ENCODE results near the gene SUPT20H. TPM values are rescaled to one million over a fixed set of nuclear protein-coding genes. Genes with fewer than 3 reads are reported as not detected.

The SUPT20H gene
- polyA plus RNA-seq, 1 donor (not counting 4 experiments of a cell fraction or from before 2014, with no cell fraction given), result 65.4 TPM

- no peak overlapping the region for H3K4me3 ChIP-seq (ENCODE audit: control insufficient read depth in 2 of 3, extremely low read depth in 1 of 3, insufficient read depth in 2 of 3, low read depth in 1 of 3, low read length in 3 of 3)
- no peaks in the 10 kb centered on the region for H3K79me2 ChIP-seq (ENCODE audit: control insufficient read depth, insufficient read depth, low read length)
- dilution Hi-C loops (cut with MboI; ENCODE audit: extremely low pct_ligation_motif_present, low sequenced_read_pairs), result no loop called here
- H3K4me1 ChIP-seq (ENCODE audit: control insufficient read depth, extremely low read depth, insufficient read depth, low read length), result no peaks in the 10 kb centered on the region
- DNase-seq (ENCODE audit: low read depth, low spot score) (no peak), FAIRE-seq (no peak)
- no peak overlapping the region for H3K4me2 ChIP-seq (ENCODE audit: control insufficient read depth, extremely low read depth, insufficient read depth, low read depth, low read length)
- no peak overlapping the region for H3K9ac ChIP-seq (ENCODE audit: control insufficient read depth, extremely low read depth, insufficient read depth, low read length)
- no peaks in the 10 kb centered on the region for H3K9me3 ChIP-seq (ENCODE audit: control insufficient read depth, low read depth, low read length)
- H4K20me1 ChIP-seq (ENCODE audit: control insufficient read depth, extremely low read depth, insufficient read depth, low read length), result no peaks in the 10 kb centered on the region
- no peak overlapping the region for H2AFZ ChIP-seq (ENCODE audit: control insufficient read depth, low read length)
- peaks cover 9 to 11% of the 10 kb centered on the region in 2 experiments for H3K36me3 ChIP-seq (ENCODE audit: control insufficient read depth in 2 of 2, extremely low read depth in 1 of 2, insufficient read depth in 2 of 2, low read length in 2 of 2)
- no peaks in the 10 kb centered on the region for H3K27me3 ChIP-seq (ENCODE audit: control insufficient read depth, extremely low read depth, insufficient read depth, low read length)
- TF ChIP-seq CTCF (optimal IDR thresholded peaks at IDR 0.05 in 1 of 3, IDR thresholded peaks at IDR 0.05 in 1 of 3, conservative IDR thresholded peaks at IDR 0.05 in 1 of 3; ENCODE audit: extremely low read depth in 1 of 3, insufficient read depth in 2 of 3, low read length in 3 of 3) (no peak), EZH2 (IDR thresholded peaks at IDR 0.05; ENCODE audit: low read length) (no peak)
- H3K27ac ChIP-seq (ENCODE audit: control insufficient read depth, insufficient read depth, low read length), result no peak overlapping the region
- H3K9me1 ChIP-seq (ENCODE audit: control insufficient read depth, extremely low read depth, insufficient read depth, low read length), result no peaks in the 10 kb centered on the region
These were observed 48.5 kb downstream of the SUPT20H start for GRCh38 chr13:37011002-37011401.

- no peaks in the 10 kb centered on the region for H3K9me3 ChIP-seq (ENCODE audit: control insufficient read depth, low read depth, low read length)
- H3K27ac ChIP-seq (ENCODE audit: control insufficient read depth, insufficient read depth, low read length), result no peak overlapping the region
- DNase-seq (ENCODE audit: low read depth, low spot score) (no peak), FAIRE-seq (no peak)
- H3K27me3 ChIP-seq (ENCODE audit: control insufficient read depth, extremely low read depth, insufficient read depth, low read length), result no peaks in the 10 kb centered on the region
- H3K79me2 ChIP-seq (ENCODE audit: control insufficient read depth, insufficient read depth, low read length), result no peaks in the 10 kb centered on the region
- no peak for TF ChIP-seq EZH2 (IDR thresholded peaks at IDR 0.05; ENCODE audit: low read length)
- no peak for TF ChIP-seq CTCF (optimal IDR thresholded peaks at IDR 0.05 in 1 of 3, IDR thresholded peaks at IDR 0.05 in 1 of 3, conservative IDR thresholded peaks at IDR 0.05 in 1 of 3; ENCODE audit: extremely low read depth in 1 of 3, insufficient read depth in 2 of 3, low read length in 3 of 3)
- H3K4me3 ChIP-seq (ENCODE audit: control insufficient read depth in 2 of 3, extremely low read depth in 1 of 3, insufficient read depth in 2 of 3, low read depth in 1 of 3, low read length in 3 of 3), result no peak overlapping the region
- H3K4me1 ChIP-seq (ENCODE audit: control insufficient read depth, extremely low read depth, insufficient read depth, low read length), result no peaks in the 10 kb centered on the region
- dilution Hi-C loops (cut with MboI; ENCODE audit: extremely low pct_ligation_motif_present, low sequenced_read_pairs), result no loop called here
- no peak overlapping the region for H3K4me2 ChIP-seq (ENCODE audit: control insufficient read depth, extremely low read depth, insufficient read depth, low read depth, low read length)
- peaks cover 9 to 16% of the 10 kb centered on the region in 2 experiments for H3K36me3 ChIP-seq (ENCODE audit: control insufficient read depth in 2 of 2, extremely low read depth in 1 of 2, insufficient read depth in 2 of 2, low read length in 2 of 2)
- no peak overlapping the region for H2AFZ ChIP-seq (ENCODE audit: control insufficient read depth, low read length)
- no peaks in the 10 kb centered on the region for H3K9me1 ChIP-seq (ENCODE audit: control insufficient read depth, extremely low read depth, insufficient read depth, low read length)
- H4K20me1 ChIP-seq (ENCODE audit: control insufficient read depth, extremely low read depth, insufficient read depth, low read length), result no peaks in the 10 kb centered on the region
- H3K9ac ChIP-seq (ENCODE audit: control insufficient read depth, extremely low read depth, insufficient read depth, low read length), result no peak overlapping the region
These were observed 49.1 kb downstream of the SUPT20H start for GRCh38 chr13:37010424-37010823.

All from keratinocyte (primary cell).